Vagina (tissue), 2 donors: ENCODE data around the gene PTPN5.
A peak's percentile ranks its signal among the peaks of the same experiment; 100 is the strongest.

ENCODE experiments used
- POLR2A ChIP-seq, 2 donors: fragments of 450-650 bp; IDR thresholded peaks; one replicate each; pipeline ENCODE4 v1.6.1; 2017; ENCODE audit warnings: antibody characterized with exemption in 2 of 2, mild to moderate bottlenecking in 2 of 2, moderate library complexity in 2 of 2
- TF ChIP-seq, protein P1 (sequence below), 3 experiments: fragments of 450-650 bp in 2 of 3; fragments of 200-600 bp in 1 of 3; sonication (generic) in 1 of 3; IDR thresholded peaks; one replicate each; pipeline ENCODE4 v1.5.1; 2017 to 2019; ENCODE audit warnings: antibody characterized with exemption in 3 of 3, mild to moderate bottlenecking in 2 of 3, moderate library complexity in 2 of 3

DNA sequence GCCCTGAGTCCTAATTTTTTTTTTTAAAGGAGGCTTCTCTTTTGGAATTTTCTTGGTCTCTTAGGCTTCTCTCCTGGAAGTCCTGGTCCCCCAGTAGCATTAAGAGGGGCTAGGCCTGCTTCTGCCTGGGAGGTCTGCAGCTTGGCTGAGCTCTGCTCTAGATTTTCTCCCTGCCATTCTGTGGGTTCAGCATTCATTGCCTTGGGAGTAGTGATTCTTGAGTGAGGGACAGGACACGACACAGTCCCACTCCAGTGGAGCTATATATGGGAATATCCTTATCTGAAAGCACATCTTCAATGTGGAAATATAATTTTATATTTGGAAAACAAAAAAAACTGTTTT, 69.3 kb downstream of the PTPN5 start:
- no peak for TF ChIP-seq POLR2A (IDR thresholded peaks at IDR 0.05)
- TF ChIP-seq, protein P1, sequence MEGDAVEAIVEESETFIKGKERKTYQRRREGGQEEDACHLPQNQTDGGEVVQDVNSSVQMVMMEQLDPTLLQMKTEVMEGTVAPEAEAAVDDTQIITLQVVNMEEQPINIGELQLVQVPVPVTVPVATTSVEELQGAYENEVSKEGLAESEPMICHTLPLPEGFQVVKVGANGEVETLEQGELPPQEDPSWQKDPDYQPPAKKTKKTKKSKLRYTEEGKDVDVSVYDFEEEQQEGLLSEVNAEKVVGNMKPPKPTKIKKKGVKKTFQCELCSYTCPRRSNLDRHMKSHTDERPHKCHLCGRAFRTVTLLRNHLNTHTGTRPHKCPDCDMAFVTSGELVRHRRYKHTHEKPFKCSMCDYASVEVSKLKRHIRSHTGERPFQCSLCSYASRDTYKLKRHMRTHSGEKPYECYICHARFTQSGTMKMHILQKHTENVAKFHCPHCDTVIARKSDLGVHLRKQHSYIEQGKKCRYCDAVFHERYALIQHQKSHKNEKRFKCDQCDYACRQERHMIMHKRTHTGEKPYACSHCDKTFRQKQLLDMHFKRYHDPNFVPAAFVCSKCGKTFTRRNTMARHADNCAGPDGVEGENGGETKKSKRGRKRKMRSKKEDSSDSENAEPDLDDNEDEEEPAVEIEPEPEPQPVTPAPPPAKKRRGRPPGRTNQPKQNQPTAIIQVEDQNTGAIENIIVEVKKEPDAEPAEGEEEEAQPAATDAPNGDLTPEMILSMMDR (IDR thresholded peaks at IDR 0.05): peak in 1 of 3 experiments; percentile 3
